GM19023 (cell line): ENCODE data around the gene ZFP62.
"Not testable (repeated sequence)": the region's sequence is repeated elsewhere in the genome, so short reads cannot be mapped to it uniquely, and the experiment has no call there.

Source experiments
- ATAC-seq: cut with Tn5 transposase; IDR thresholded peaks from one replicate; pipeline ENCODE4 v1.9.1; 2021; ENCODE audit warnings: mild to moderate bottlenecking, moderate library complexity; ENCODE audit not compliant: unreplicated experiment

The ZFP62 gene

DNA sequence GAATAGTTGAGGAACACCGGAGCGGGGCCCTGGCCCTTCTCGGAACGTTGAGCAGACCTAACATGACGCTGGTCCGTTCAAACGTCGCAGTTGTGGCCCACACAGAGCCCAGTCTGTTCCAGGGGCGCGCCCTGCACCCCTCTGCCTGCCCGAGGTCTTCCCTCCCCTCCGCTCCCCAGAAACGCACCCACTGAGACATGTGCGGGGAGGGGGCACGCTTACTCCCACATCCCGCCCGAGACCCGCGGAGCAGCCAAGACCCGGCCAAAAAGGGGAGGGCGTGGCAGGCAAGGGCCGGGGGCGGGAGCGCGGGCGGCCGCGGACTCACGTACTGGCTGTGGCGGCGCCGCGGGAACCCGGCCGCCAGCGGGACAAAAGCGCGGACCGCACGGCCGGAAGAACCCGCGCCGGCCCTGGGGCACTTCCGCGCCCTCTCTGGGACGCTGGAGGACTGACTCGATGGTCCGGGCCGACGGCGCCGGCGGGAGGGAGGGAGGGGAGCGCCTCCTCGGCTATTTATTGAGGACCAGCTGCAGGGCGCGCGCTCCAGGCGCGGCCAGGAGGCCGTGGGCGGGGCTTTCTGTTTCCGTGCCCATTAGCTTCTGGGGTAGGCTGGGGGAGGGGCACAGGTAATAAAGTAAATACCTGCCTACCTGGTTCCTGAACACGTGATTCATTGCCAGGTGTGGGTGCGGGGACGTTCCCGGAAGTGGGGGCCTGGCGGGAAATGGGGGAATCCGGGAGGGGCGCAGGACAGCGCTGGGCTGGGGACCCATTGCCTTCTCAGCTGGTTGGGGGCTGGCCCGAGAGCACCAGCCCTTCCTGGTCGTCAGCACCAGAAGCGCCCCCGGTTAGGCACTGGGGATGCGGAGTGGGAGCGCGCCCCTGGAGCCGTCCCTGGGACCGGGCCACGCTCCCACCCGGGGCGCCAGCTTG is at the start of gene ZFP62:
Gene ZFP62 (minus strand): TSS at position 390 of the 936 bp plus-strand sequence. CDS start 57 bp downstream, at position 333.
- peak; percentile 86 for ATAC-seq

- ATAC-seq: no peak
Measured at GRCh38 chr5:180910735-180911134, 49.7 kb upstream of the ZFP62 start.

DNA sequence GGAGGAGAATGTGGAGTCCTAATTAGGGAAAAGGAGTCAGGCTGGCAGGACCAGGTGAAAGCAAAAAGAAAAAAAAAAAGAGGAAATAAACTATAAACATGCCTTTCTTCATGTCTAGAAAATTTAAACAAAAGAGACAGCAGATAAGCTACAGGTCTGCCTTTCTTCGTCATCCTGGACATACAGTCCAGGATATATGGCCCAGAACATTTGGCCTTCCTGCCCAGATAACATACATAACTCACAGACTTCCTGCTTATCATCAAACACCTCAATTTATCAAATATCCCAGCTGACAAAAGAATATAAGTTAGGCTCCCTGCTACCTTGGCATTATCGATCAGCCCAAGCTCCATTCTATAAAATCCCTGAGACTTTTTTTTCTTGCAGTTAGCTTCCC is 49.1 kb upstream of the ZFP62 start:
- no peak for ATAC-seq

- ATAC-seq: no peak
Measured at GRCh38 chr5:180909782-180910181, 48.7 kb upstream of the ZFP62 start.

- ATAC-seq: no peak
Measured at GRCh38 chr5:180908998-180909731, 48.1 kb upstream of the ZFP62 start.

DNA sequence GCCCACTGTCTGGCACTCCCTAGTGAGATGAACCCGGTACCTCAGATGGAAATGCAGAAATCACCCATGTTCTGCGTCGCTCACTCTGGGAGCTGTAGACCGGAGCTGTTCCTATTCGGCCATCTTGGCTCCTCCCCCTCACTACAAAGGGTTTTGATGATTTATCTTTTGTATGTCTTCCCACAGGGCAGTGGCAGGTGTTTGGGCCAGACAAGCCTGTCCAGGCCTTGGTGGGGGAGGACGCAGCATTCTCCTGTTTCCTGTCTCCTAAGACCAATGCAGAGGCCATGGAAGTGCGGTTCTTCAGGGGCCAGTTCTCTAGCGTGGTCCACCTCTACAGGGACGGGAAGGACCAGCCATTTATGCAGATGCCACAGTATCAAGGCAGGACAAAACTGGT is 47.3 kb upstream of the ZFP62 start:
- ATAC-seq: no peak

DNA sequence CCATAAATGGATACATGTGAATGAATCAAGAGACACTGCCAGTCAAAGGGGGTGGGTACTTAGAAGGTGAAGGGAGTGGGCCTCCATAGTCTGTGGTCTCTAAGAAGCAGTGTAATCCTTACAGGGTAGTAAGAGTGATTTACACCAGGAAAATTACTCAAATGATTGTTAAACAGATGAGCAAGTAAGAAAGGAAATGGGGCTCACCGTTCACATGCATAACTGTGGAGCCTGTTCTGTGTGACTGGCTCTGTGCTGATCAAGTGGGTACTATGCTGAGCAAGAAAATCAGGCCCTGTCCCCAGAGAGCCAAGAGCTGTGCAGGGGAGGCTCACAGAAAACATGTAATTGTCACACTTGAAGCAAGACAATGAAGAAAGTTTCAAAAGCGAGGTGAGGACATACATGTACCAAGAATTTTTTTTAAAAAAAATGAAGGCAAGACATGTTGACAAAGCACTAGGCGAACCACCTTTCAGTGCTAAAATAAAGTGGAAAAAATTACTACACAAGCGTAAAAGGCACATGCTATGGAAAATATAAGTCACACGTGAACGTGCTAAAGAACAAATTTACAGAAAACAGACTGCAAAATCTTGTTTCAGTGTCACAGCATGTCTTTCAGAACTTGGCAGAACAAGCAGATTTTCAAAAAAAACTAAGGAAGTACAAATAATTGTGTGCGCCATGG is 40.4 kb upstream of the ZFP62 start:
- ATAC-seq: no peak

GRCh38 chr5:180900178-180900577 is 39.1 kb upstream of the ZFP62 start:
- ATAC-seq: no peak

DNA sequence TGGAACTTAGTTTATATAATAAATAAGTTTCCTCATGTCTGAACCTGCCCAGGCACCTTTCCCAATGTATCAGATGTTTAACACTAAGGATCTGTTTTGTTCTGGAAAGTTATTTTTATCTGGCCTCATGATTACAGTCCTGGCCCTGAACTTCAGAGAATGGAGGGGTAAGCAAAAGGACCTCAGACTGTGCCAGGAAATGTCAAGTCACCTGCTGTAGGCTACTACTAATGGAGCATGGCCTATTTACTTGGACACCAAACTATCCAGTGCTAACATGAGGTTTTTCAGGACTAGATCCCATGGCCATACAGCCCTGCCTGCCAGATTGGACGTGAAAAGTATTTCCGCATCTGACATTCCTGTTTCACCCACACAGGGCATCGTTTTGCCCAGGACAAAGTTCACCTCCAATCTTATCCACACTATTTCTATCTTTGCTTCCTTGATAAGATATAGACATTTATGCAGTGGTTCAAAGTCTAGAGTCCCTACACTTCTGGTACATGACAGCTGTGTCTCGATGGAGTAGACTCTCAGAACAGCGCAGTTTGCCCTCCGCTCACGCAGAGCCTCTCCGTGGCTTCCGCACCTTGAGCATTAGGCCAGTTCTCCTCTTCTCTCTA is 37.7 kb upstream of the ZFP62 start, which contains the start of gene BTNL8:
Gene BTNL8 (plus strand): TSS at position 539 of the 626 bp plus-strand sequence. CDS start 152 bp downstream, outside the sequence.
- no peak for ATAC-seq

DNA sequence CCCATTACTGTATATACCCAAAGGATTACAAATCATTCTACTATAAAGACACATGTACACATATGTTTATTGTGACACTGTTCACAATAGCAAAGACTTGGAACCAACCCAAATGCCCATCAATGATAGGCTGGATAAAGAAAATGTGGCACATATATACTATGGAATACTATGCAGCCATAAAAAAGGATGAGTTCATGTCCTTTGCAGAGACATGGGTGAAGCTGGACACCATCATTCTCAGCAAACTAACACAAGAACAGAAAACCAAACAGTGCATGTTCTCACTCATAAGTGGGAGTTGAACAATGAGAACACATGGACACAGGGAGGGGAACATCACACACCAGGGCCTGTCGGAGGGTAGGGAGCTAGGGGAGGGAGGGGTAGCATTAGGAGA is 34.3 kb upstream of the ZFP62 start:
- ATAC-seq: not testable (repeated sequence)

GRCh38 chr5:180889381-180889780 is 28.3 kb upstream of the ZFP62 start:
- no peak for ATAC-seq

- ATAC-seq: not testable (repeated sequence)
Measured at GRCh38 chr5:180885845-180886529, 24.9 kb upstream of the ZFP62 start.

- ATAC-seq: no peak
Measured at GRCh38 chr5:180875860-180876426, 14.9 kb upstream of the ZFP62 start.

GRCh38 chr5:180874804-180875582 is 13.9 kb upstream of the ZFP62 start:
- no peak for ATAC-seq

- no peak for ATAC-seq
Measured at GRCh38 chr5:180873615-180874520, 12.8 kb upstream of the ZFP62 start.

GRCh38 chr5:180872419-180872818 is 11.3 kb upstream of the ZFP62 start:
- no peak for ATAC-seq

GRCh38 chr5:180870276-180871068 is 9.4 kb upstream of the ZFP62 start:
- ATAC-seq: no peak
